H1 (cell line): Measurements from ENCODE around the gene MARCHF9. TPM values are rescaled to one million over a fixed set of nuclear protein-coding genes. Genes with fewer than 3 reads are reported as not detected.

Experiments used
- BCL11A ChIP-seq, 2 experiments: IDR thresholded peaks; one replicate each; pipeline ENCODE4 v1.6.1; 2011; ENCODE audit warnings: low read depth in 2 of 2, low read length in 2 of 2, mild to moderate bottlenecking in 2 of 2
- polyA plus RNA-seq, 7 experiments: library from polyadenylated mRNA; depleted of rRNA in 3 of 7; stranded (reverse) in 5 of 7; unstranded in 2 of 7; fragments of >200 nt in 5 of 7; fragments of 200-250 nt in 2 of 7; gene quantifications; 1 replicate in 5 of 7; 2 replicates in 1 of 7; 4 replicates in 1 of 7; pipeline versions ENCODE4 v1.2.1 to v1.2.3, GENCODE V29; 2011 to 2013; ENCODE audit warnings: missing spikeins in 2 of 7, mixed read lengths in 2 of 7
- total RNA-seq: library from RNA; stranded (reverse); fragmentation: NEBNext Ultra II Directional; extraction: Animal tissue kit (Norgen Biotek cat#: 25700); gene quantifications from 2 replicates; pipeline ENCODE4 v1.2.1, GENCODE V29; 2021

Gene MARCHF9
- total and polyA plus RNA-seq, 2 of the 8 experiments (the other 6 are each of a cell fraction or from before 2014, with no cell fraction given): 6.4 to 7.8 TPM

DNA sequence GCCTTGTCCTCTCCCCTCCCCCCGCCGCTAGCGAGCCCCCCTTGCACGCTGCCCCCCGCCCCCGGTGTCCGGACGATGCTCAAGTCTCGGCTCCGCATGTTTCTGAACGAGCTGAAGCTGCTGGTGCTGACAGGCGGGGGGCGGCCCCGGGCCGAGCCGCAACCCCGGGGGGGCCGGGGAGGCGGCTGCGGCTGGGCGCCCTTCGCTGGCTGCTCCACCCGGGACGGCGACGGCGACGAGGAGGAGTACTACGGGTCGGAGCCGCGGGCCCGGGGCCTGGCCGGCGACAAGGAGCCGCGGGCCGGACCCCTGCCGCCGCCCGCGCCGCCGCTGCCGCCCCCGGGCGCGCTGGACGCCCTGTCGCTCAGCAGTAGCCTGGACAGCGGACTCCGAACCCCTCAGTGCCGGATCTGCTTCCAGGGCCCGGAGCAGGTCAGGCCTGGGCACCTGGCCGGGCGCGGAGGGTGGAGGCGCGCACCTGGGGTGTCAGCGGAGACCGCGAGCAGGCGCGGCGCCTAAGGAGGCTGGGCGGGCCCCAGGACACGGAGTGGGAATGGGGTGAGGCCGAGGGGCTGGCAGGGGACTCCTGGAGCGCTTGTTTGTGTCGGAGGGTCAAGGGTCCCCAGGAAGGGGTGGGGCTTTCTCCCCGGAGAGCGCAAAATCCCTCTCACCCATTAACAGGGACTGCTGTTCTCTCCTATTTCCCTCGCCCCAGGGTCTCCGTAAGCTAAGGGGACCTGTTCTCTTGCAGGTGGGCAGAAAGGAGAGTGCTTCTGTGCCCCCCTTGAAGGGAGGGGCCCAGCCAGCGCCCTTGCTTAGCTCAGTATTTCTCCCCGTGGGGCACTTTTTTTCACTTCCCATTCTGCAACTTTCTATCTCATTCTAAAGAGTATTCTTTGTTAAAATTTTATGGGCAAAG is 810 bp downstream of the MARCHF9 start (continued):
- TF ChIP-seq BCL11A (IDR thresholded peaks at IDR 0.05; ENCODE audit: low read depth in 2 of 2, low read length in 2 of 2): no peak
